GM18517 (cell line): ENCODE results near the gene BCL11A.

Source experiments
- ATAC-seq: cut with Tn5 transposase; IDR thresholded peaks from one replicate; pipeline ENCODE4 v1.9.1; 2021; ENCODE audit warnings: mild to moderate bottlenecking, moderate library complexity; ENCODE audit not compliant: unreplicated experiment

Gene BCL11A

DNA sequence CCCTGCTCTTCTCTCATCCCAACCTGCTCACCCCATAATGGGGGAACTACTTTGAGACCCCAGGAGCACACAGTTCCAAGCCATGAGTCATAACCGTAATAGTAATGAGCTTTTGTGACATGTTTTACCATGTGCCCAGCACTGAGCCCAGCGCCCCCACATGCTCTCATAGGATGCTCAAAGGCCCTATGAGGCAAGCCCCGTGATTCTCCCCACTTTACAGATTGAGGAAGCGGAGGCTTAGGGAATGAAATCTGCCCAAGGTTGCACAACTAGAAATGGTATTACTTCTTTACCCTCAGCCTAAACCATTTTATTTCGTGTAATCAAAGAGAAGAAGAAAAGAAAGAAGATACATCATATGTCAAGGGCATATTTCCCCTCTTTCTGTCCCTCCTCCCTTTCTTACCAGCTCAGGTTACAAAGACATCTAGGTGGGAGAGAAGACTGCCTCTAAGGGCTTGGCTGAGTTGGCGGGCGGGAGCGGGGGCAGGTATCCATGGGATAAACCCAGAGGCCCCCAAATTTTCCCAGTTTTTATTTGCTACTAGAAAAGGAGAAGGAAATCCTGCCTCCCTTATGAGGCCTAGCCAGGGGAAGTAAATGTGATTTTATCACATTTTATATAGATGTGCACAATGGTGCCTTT is 24.2 kb downstream of the BCL11A start:
- no peak for ATAC-seq

DNA sequence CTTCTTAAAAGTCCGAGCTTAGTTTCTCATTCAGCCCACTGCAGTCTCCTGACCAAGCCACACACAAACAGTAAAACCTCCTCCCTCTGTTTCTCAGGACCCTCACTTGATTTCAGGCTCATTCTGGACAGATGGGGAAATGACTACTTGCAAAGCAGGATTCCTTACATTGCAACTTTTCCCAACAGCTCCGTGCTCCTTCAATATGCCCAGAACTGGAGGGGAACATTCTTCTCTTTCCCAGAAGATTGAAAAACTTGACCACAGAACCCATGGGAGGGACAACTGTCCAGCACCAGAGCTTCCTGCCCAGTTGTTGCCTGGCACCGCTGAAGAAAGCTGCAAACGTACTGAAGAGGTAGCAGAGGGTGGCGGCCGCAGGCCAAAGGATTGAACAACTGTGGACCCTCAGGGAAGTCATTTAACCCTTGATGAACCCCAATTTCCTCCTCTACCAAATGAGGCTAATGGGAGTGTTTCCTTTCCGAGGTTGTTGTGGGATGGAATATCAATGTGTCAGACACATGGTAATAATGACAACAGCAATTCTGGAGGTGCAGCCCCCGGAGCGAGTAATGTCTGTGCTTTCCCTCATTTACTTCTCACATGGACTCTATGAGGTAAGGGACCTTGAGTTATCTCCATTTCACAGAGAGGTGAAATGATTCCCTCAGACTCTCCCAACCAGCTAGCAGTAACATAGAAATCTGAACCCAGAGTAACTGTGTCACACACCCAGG is 25.0 kb downstream of the BCL11A start:
- no peak for ATAC-seq

DNA sequence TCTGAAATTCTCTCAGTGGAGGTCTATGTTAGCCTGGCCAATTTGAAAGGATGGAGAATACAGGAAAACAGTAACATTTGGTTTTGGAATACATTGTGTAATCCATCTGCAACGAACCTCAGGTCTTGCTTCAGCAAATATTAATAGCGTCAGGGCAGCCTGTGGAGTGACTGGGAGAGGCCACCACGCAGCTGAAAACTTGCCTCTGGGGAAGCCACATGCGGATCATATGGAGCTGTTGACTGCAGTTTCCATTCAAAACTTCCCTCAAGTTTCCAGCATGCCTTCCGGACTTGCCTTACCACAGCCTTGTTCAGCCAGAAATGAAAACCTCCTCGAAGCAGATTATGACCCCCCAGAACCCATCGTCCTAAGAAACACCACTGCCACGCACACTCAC is 25.7 kb downstream of the BCL11A start:
- ATAC-seq = no peak

DNA sequence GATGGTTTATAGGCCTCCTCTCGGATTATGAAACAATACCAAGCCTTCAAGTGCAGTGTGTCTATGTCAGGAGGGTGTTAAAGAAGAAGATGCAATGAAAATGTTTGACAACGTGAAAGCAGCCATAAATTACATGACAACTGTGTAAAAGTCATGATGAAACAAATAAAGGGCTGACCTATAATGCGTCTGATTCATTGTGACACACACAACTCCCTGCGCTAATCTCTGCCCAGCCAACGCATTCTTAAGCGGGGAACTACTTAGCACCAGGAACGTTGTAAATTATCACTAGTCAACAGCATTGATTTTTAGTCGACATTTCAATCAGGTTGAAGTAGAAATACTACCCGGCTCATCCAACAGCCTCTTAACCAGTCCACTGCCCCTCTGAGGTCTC is 26.8 kb downstream of the BCL11A start:
- ATAC-seq = no peak

DNA sequence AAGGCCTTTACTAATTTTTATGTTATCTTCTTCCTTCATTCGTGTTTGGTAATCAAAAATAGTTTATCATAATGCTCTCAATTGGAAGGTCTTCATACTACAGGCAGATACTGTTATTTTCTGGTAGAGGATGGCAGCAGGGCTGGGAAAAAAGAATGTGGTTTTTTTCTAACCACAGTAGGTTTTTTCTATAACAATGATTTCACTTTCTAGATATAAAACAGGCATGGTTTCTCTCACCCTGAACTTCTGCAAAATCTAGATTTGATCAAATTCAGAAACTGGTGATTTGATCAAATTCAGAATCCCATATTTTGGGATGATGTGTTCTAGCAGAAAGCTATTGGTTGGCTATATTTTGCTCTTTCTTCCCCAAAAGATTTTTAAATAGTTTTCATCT is 27.6 kb downstream of the BCL11A start:
- no peak for ATAC-seq

DNA sequence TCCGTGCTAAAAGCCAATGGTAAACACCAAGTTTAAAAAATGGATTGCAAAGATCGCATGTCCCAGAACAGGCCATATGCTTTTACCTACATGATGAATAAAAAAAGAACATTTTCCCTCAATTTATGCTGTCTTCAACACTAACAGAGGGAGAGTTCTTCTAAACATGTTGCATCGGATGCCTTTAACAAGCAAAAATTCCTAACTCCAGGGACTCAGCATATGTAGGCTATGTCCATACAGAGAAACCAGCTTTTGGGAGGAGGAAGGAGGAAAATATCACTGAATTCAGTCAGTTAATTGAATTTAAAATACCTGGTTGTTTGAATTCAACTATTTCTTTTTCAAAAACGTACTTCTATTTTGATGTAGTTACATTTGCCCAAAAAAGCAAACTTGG is 28.6 kb downstream of the BCL11A start:
- no peak for ATAC-seq

DNA sequence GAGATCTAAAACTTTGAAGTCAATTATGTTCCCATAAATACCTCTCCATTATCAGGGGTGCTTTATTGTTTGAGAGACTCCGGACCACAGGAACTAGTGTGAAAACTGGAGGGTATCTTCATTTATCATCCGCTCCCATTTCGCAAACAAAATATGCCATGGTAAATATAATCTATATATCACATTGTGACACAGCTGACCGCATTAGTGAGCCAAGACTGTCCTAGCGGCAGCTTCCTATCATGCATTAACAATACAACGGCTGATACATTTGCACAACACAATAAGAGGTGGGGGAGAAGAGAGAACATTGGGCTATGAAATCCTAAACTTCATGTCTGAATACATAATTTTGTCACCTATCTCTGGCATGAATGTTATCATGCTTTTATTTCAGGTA is 29.5 kb downstream of the BCL11A start:
- ATAC-seq = no peak

DNA sequence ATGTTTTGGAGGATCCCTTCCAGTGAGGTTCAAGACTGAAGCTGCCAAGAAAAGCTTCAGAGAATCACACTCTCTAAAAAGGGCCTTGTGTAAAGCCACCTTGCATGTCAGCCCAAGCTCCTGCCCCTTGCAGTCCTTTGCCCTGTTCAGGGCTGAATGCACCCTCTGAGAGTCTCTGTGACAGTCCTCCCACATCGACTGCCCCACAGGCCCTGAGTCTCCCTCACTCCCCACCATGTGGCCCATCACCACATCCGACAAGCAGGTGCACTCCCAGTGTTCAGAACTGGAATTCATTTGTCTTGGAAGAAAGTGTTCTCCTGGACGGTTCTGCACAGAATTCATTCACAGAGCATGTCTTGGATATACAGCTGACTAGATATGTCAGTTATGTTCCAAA is 31.0 kb downstream of the BCL11A start:
- no peak for ATAC-seq

DNA sequence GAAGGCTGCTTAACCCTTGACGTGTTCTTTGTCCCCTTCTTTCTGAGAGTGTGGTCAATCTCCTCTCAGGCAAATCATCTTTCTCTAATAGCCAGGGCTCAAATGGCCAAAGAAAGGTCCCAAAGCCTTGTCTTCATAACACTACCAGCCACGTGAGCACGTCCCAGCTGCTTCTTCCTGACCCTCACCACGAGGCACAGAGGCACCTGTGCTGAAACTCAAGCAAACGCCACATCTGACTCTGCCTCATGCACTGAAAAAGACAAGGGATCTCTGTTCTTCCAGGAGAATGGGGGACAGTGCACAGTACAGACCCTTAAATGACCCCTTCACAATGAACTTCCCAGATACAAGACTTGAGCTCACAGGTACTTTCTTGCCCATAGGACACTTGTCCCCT is 31.8 kb downstream of the BCL11A start:
- ATAC-seq = no peak

DNA sequence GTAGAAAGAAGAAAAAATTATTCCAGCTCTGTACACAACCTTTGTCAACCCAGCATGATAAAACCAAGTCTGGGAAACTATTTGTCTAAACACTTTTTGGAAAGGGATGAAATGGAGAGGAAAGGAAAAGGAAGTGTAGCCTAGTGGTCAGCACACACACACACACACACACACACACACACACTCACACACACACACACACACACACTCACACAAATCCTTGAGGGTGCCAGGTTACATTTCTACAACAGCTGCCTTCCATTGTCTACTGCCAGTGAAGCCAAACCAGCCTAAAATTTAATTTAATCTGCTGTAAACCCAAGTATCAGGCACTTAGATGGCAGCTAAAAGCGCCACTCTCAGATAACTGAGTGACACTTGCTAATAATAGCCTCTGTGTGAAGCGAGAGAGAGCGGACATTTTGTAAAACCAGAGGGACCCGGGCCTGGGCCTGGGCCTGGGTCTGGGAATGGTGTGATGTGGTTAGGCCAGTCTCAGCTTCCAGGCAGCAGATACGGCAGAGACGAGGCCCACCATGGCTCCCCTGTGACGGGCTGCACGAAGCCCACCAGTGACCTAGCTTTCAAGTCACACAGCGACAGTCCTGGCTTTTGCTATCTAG is 32.4 kb downstream of the BCL11A start:
- no peak for ATAC-seq

DNA sequence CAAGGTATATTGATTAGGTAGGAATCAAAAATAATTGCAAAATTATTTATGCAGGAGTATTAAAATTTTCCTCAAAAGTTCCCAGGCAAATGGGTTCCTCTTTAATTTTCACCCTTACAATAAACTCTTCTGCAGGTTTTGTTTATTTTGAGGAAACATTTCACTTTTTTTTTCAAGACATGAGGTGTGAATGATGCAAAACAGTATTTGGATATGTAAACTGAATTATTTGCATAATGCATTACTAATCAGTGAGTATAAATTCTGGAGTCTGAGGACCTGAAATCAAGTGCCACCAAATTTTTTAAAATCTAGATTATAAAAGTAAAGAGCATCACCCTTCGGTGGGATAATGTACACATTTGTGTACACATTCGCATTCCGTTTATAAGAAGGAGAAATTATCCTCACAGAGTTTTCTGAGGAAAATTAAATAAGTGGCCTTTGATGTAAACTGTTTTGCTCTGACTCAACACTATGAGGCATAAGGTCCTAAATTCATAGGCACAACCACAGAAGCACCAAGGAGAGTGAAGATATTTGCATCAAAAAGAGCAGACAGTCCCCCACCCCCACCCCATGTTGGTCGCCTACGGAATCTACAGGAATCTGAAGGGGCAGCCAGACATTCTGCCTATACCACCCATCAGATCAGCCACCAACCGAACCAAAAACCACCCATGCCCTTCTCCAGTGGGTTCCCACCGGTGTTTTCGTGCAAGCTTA is 33.1 kb downstream of the BCL11A start:
- ATAC-seq = no peak

DNA sequence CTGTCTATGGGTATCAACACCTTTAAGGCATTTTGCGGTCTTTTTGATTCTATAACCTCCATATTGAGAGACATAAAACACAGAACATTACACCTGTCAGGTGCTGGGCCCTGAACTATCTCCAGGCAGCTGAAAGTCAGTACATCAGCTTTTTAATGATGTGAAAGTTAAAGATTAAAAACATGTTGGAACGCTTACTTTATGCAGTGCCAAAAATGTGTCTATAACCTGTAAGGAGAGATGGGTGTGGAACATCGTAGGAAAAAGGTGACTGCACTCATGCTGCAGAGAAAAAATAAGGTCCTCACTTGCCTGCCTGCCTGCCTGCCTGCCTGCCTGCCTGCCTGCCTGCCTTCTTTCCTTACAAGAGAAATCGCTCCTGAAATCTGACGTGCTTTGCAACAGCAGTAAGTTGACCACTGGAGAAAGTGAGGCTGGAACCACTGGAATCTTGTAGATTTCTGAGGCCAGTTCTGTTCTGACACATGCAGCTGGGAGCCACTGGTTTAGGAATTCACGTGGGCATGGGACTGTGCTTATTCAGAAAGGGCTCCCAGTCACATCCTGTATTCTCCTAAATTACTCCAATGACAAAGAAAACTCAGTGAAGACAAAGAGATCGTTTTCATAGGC is 34.1 kb downstream of the BCL11A start:
- ATAC-seq = no peak

DNA sequence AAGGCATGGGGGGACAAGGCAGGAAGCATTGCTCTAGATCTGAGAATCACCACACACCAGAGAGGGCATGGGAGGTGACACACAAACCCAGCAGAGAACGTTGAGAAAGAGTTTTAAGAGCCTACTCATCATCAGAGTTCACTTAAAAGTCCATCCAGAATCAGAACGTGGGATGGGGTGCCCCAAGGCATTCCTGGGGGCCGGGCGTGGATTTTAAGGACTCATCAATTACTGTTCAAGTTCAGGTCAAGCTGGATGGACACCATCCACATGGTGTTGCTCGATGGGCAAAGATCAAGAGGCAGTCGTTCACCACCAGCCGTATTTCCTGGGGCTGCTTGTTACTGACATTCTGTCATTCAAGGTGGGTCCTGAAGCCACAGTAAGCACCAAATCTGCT is 34.9 kb downstream of the BCL11A start:
- no peak for ATAC-seq

DNA sequence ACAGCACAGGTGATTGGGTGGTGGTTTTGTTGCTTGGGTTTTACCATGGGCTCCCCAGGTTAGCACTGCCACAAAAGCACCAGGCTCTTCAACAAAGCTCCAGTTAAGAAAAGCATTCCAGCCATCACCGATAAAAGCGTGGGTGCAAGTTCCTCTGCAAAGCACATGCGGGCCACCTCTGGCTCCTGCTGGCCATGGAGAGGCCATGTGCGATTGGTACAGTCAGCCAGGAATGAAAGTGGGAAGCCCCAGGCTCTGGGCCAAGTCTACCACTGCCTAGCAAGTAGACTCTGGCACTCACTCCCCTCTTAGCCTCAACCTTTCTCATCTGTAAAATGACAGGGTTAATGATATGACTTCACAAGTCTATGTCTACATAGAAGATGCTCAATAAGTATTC is 36.0 kb downstream of the BCL11A start:
- no peak for ATAC-seq

DNA sequence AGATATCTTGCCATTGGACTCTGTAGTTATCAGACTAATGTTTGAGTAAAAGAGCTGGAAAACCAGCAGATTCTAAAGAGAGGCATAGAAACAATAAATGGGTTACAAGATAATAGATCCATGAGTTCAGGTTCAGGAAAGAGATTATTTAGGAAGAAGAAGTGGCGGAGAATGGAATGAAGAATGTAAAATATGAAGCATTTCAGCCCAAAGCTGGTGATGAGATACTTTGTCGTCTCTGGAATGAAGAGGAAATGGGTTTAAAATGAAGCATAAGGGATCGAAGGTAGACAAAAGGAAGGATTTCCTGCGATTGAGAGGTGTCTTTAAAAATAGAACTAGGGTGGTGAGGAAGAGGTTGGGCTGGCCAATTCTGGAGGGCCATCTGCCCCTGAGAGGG is 36.6 kb downstream of the BCL11A start:
- ATAC-seq = no peak

DNA sequence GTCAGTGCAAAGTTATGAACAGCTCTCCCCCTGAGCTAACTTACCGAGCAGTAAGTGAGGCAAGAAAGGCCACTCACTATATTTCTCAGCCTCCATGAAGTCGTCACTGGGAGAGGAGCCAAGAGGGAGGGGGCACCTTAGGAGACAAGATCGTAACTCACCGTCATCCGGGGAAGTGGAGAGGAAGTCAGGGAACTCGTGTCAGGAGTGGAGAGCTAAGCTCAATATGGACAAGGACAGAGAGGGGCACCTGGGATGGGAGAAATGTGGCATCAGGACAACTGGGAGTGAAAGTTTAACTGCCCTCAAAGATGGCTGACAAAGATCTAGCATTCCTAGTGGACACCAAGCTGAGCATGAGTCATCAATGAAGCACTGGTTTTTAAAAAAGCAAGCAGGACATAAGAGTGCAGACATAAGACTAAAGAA is 37.1 kb downstream of the BCL11A start:
- ATAC-seq = no peak

DNA sequence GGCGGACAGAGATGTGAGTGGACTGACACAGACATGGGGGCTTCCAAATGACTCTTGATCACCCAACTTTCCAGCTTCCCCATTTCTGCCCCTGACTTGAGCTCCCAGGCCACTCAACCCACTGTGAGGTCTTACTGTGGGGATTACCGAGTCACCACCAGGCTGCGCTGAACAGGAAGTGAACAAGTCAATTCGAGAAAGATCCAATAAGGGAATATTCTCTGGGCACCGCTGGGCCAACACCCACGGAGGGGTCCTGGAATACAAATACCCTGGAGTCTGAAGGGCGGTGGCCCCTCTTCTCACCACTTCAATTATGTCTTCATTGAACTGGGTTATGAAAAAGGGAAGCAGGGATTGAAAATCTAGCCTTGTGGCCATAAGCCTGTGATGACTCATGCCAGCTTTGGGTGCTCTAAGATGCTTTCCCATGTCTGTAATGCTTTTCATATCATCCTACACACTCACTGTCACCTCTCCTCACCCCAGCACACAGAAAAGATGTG is 37.7 kb downstream of the BCL11A start:
- ATAC-seq = peak; percentile 94

DNA sequence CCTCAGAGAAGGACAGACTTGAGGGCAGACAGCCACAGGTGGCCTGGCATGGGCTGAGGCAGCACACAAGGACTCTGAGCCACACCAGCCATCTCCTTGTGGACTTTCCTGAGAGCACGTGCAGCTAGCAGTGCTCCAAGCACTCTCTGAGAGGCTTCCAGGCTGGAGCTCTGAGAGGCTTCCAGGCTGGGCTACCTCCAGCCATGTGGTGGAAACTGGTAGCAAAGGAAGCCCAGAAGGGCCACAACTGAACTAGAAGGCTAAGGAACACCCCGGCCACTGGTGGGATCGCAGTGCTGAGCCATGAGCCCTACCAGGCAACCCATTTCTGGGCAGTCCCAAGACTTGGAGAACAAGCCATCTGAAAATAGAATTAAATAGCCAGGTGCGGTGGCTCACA is 39.5 kb downstream of the BCL11A start:
- ATAC-seq = no peak

DNA sequence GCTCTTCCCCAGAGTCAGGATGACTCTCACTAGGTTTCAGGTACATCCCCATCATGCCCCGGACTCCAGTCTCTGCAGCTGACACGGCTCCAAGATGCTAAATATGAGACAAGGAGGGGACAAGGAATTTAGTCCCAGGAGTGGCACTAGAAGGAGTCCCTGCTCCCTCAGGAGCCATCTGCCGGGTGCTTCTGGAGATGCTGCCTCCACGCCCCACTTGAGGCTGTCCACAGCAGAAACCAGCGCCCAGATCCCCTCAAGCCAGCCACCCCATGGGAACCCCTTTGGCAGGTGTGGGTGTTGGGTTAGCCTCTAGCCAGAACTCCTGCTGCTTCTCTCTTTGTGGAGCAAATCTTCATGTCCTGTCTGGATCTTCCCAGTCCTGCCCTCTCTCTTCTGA is 40.3 kb downstream of the BCL11A start:
- no peak for ATAC-seq

DNA sequence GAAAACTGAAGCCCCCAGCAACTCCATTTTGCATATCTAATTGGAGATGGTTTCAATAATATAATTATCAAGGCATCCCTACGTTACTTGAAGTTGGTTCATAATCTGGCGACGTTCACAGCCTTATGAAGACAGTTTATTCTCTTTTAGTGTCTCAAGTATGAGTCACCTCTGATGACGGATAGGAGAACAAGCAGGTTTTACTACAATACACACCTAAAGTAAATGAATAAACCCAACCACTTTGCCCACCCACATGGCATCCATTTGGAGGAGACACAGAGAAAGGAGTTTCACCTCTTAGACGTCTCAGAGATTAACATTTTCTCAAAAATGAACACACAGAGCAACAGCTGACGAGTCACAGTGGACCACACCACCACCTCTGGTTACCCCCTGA is 40.8 kb downstream of the BCL11A start:
- no peak for ATAC-seq

DNA sequence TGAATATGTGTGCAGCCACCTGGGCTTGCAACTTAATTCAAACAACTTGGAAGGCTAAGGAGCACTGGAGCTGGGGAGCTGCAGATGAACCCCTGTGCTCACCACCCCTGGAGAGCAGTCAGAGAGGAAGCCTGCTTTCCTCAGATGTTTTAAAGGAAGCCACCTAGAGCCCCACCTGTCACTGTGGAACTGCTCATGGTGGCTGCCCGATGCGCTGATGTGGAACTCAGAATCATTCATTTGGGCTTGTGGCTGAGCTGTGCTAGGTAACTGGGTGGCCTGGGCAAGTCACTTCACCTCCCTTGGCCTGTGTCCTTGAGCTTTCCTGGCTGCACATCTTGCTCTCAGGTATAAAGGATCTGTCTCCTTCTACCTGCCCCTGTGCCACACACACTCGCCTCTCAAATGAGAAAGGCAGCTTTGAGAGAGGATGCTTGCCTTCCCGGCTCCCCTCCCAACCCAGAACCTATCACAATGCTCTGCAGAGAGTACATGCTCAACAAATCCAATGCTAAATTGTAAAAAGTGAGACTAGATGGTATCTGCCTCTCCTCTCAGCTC is 41.3 kb downstream of the BCL11A start:
- ATAC-seq = no peak
